HepG2 (cell line): Measurements from ENCODE around the gene WWC2. TPM values are rescaled to one million over a fixed set of nuclear protein-coding genes. Genes with fewer than 3 reads are reported as not detected.

Experiments
- CBX1 ChIP-seq: IDR thresholded peaks from one replicate; pipeline ENCODE4 v1.6.1; 2016; ENCODE audit warnings: antibody characterized with exemption, low read depth
- FOSL2 ChIP-seq: sonication (generic); formaldehyde crosslinking; IDR thresholded peaks from 2 replicates; pipeline ENCODE4 v1.4.0; 2020; ENCODE audit warnings: missing genetic modification reagents
- GMEB2 ChIP-seq: IDR thresholded peaks from 2 replicates; pipeline ENCODE4 v1.6.1; 2016; ENCODE audit warnings: missing biosample characterization, missing genetic modification reagents, low read depth
- JUN ChIP-seq: sonication (generic); formaldehyde crosslinking; IDR thresholded peaks from 2 replicates; pipeline ENCODE4 v1.4.0; 2020; ENCODE audit warnings: mild to moderate bottlenecking, missing genetic modification reagents
- KDM3A ChIP-seq: IDR thresholded peaks from 2 replicates; pipeline ENCODE4 v1.6.1; 2018; ENCODE audit warnings: low read depth, missing compliant biosample characterization
- MLXIP ChIP-seq: sonication (generic); formaldehyde crosslinking; IDR thresholded peaks from 2 replicates; pipeline ENCODE4 v1.9.0; 2021; ENCODE audit warnings: missing genetic modification reagents, borderline replicate concordance
- MYC ChIP-seq: sonication (generic); formaldehyde crosslinking; IDR thresholded peaks from 2 replicates; pipeline ENCODE4 v1.9.0; 2021; ENCODE audit warnings: missing genetic modification reagents, borderline replicate concordance
- REST ChIP-seq, 2 experiments: IDR thresholded peaks; 2 replicates each; pipeline ENCODE4 v1.6.1; 2011 to 2012; ENCODE audit warnings: low read length in 2 of 2, borderline replicate concordance in 1 of 2, low read depth in 1 of 2, mild to moderate bottlenecking in 1 of 2, moderate library complexity in 1 of 2
- SNAPC5 ChIP-seq: sonication (generic); formaldehyde crosslinking; IDR thresholded peaks from 2 replicates; pipeline ENCODE4 v1.8.1; 2023; ENCODE audit warnings: mild to moderate bottlenecking, missing genetic modification reagents, borderline replicate concordance
- ZBTB7B ChIP-seq: sonication (generic); formaldehyde crosslinking; IDR thresholded peaks from 2 replicates; pipeline ENCODE4 v1.4.0; 2020; ENCODE audit warnings: missing genetic modification reagents
- polyA plus RNA-seq, 8 experiments: library from polyadenylated mRNA; depleted of rRNA in 3 of 8; stranded (reverse) in 7 of 8; unstranded in 1 of 8; fragments of >200 nt; fragmentation: Illumina TruSeq in 4 of 8; extraction: Trizol in 4 of 8; gene quantifications; 2 replicates each; pipeline versions ENCODE4 v1.2.1 to v1.2.3, GENCODE V29; 2011 to 2016; ENCODE audit warnings: low read depth in 4 of 8, missing spikeins in 1 of 8, mixed read lengths in 1 of 8; ENCODE audit not compliant: insufficient read depth in 1 of 8
- total RNA-seq, 5 experiments: library from RNA; depleted of rRNA; stranded (reverse); fragments of >200 nt; fragmentation: Illumina TruSeq; extraction: Trizol; gene quantifications; 2 replicates each; pipeline ENCODE4 v1.2.3, GENCODE V29; 2016; ENCODE audit warnings: low read depth in 1 of 5
- TF ChIP-seq, protein P1 (sequence below): IDR thresholded peaks from 2 replicates; pipeline ENCODE4 v1.6.1; 2018; ENCODE audit warnings: missing genetic modification reagents
- TF ChIP-seq, protein P2 (sequence below): sonication (generic); formaldehyde crosslinking; IDR thresholded peaks from 2 replicates; pipeline ENCODE4 v1.8.0; 2022; ENCODE audit warnings: missing genetic modification reagents, mild to moderate bottlenecking, borderline replicate concordance
- TF ChIP-seq, protein P3 (sequence below): sonication (generic); formaldehyde crosslinking; IDR thresholded peaks from 2 replicates; pipeline ENCODE4 v1.4.0; 2020; ENCODE audit warnings: missing genetic modification reagents

WWC2 gene
- total and polyA plus RNA-seq, 2 of the 13 experiments (the other 11 are each of a cell fraction or from before 2014, with no cell fraction given), result 40.0 to 50.1 TPM

DNA sequence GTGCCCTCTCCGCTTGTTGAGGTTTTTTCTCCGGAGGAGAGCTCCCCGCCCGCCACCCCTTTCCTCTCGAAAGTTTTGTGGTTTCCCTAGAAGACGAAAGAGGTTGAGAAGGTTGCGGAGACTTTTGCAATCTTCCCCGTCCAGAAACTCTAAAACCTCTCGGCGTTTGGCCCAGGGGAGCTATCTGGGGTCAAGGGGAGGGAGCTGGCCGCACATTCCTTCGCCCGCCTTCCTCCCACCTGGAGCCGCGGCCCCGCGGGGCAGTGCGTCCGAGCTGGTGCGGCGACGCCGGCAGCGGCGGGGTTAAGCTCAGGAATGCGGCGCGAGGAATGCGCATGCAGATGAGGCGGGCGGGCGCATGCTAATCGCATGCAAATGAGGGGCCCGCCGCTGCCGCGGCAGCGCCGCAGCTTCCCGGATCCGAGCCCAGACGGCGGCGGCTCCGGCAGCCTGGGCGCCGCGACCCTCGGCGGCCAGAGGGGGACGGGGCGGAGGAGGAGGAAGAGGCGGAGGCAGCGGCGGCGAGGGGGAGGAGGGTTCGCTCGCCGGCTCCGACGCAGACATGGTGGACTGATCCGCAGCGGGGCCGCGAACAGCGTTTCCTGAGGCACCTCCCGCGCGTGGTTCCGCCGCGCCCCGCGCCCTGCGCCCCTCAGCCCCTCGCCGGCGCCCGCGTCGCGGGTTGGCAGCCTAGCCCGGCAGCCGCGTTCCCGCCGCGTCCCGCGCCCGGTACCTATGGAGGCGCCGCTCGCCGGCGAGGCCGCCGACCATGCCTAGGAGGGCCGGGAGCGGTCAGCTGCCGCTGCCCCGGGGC, at the start of gene WWC2 (continued):
- peak; percentile 30 for TF ChIP-seq CBX1
- TF ChIP-seq KDM3A (CRISPR knock-in tag), result peak; percentile 78; the same call in 1 of the 2 replicates
- TF ChIP-seq, protein P1, sequence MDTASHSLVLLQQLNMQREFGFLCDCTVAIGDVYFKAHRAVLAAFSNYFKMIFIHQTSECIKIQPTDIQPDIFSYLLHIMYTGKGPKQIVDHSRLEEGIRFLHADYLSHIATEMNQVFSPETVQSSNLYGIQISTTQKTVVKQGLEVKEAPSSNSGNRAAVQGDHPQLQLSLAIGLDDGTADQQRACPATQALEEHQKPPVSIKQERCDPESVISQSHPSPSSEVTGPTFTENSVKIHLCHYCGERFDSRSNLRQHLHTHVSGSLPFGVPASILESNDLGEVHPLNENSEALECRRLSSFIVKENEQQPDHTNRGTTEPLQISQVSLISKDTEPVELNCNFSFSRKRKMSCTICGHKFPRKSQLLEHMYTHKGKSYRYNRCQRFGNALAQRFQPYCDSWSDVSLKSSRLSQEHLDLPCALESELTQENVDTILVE (CRISPR knock-in tag), result 0 out of 2 replicates have a peak, but pooled peaks have one; percentile 31
- peak in 1 of 2 experiments; percentile 63; a peak in 1 of 4 replicates for TF ChIP-seq REST (IDR thresholded peaks at IDR 0.05; ENCODE audit: borderline replicate concordance in 1 of 2, low read depth in 1 of 2, low read length in 2 of 2)
- TF ChIP-seq GMEB2, result peak; percentile 43; the same call in 1 of the 2 replicates
- TF ChIP-seq ZBTB7B (CRISPR knock-in tag), result peak; percentile 81; the same call in 1 of the 2 replicates
- TF ChIP-seq MLXIP, result no peak
- TF ChIP-seq, protein P2, sequence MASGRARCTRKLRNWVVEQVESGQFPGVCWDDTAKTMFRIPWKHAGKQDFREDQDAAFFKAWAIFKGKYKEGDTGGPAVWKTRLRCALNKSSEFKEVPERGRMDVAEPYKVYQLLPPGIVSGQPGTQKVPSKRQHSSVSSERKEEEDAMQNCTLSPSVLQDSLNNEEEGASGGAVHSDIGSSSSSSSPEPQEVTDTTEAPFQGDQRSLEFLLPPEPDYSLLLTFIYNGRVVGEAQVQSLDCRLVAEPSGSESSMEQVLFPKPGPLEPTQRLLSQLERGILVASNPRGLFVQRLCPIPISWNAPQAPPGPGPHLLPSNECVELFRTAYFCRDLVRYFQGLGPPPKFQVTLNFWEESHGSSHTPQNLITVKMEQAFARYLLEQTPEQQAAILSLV, result peak; percentile 66; the same call in 1 of the 2 replicates
- peak; percentile 60 for TF ChIP-seq FOSL2 (CRISPR knock-in tag)
- TF ChIP-seq MYC (CRISPR knock-in tag), result 0 out of 2 replicates have a peak, but pooled peaks have one; percentile 58
- no peak for TF ChIP-seq JUN (CRISPR knock-in tag)
- TF ChIP-seq, protein P3, sequence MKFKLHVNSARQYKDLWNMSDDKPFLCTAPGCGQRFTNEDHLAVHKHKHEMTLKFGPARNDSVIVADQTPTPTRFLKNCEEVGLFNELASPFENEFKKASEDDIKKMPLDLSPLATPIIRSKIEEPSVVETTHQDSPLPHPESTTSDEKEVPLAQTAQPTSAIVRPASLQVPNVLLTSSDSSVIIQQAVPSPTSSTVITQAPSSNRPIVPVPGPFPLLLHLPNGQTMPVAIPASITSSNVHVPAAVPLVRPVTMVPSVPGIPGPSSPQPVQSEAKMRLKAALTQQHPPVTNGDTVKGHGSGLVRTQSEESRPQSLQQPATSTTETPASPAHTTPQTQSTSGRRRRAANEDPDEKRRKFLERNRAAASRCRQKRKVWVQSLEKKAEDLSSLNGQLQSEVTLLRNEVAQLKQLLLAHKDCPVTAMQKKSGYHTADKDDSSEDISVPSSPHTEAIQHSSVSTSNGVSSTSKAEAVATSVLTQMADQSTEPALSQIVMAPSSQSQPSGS, result peak; percentile 64
- TF ChIP-seq SNAPC5 (CRISPR knock-in tag), result peak; percentile 98
